COLO829 (cell line): ENCODE measurements around the gene UBE2Z.
"Not testable (repeated sequence)": the region's sequence is repeated elsewhere in the genome, so short reads cannot be mapped to it uniquely, and the experiment has no call there.

Source experiments
- DNase-seq: peaks from one replicate; pipeline ENCODE4 v3.0.0; 2012; ENCODE audit warnings: low spot score

Gene UBE2Z

DNA sequence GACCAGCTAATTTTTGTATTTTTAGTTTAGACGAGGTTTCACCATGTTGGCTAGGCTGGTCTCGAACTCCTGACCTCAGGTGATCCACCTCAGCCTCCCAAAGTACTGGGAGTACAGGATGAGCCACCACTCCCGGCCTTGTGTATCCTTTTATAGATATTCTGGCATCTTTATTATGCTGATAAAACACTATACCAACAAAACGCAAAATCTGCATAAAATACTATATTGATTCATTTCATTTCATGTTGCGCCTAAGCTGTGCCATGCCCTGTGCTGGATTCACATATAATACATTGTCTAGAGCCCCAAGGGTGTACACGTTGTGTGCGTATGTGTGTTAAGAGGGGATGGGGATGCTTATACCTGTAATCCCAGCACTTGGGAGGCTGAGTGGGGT is 3.8 kb upstream of the UBE2Z start:
- no peak for DNase-seq

DNA sequence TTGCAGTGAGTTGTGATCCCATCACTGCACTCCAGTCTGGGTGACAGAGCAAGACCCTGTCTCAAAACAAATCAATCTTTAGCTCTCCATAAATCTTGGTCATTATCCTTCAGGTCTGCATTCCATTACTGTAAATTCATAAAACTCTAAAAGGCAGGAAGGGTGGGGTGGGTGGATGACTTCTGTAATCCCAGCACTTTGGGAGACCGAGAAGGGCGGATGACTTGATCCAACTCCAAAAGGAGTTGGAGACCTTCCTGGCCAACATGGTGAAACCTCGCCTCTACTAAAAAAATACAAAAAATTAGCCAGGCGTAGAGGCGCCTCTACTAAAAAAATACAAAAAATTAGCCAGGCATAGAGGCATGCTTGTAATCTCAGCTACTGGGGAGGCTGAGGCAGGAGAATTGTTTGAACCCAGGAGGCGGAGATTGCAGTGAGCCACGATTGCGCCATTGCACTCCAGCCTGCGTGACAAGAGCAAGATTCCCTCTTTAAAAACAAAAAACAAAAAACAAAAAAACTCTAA is 2.2 kb upstream of the UBE2Z start:
- DNase-seq: no peak

DNA sequence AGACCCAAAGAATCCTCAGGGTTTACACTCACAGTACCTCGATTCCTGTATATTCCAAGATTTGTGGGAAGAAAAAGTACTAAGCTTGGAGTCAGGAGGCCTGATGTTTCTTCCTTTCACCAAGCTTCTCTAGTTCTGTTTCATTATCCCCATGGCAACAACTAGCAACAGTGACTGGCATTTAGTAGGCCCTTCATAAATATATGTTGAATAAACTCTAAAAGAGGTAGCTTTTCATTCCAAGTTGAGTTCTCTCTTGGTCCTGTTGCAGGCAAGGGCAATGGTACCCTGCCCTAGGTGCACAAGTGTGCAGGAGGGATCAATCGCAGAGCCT is 527 bp upstream of the UBE2Z start:
- DNase-seq: peak; percentile 63

GRCh38 chr17:48908853-48909394 is 717 bp downstream of the UBE2Z start:
- peak; percentile 88 for DNase-seq

DNA sequence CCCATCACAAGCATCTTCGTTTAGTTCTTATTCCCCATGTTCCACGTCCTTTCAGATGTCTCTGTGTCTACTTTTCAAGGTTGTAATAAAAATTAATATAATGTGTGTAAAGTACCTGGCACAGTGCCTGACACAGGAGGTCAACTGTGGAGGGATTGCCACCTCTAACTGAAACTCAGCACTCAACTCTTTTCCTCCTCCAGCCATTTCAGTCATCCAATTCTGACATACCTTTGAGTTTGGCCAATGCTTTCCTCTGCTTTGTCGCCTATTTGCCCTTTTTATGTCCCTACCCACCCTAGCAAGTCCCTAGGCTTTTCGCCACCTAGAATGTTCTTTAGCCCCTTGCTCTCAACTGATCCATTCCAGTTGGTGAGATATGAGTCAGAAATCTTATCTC is 1.6 kb downstream of the UBE2Z start:
- no peak for DNase-seq

GRCh38 chr17:48910370-48910769 is 2.2 kb downstream of the UBE2Z start:
- DNase-seq: peak; percentile 82

GRCh38 chr17:48912476-48912875 is 4.3 kb downstream of the UBE2Z start:
- DNase-seq: no peak

DNA sequence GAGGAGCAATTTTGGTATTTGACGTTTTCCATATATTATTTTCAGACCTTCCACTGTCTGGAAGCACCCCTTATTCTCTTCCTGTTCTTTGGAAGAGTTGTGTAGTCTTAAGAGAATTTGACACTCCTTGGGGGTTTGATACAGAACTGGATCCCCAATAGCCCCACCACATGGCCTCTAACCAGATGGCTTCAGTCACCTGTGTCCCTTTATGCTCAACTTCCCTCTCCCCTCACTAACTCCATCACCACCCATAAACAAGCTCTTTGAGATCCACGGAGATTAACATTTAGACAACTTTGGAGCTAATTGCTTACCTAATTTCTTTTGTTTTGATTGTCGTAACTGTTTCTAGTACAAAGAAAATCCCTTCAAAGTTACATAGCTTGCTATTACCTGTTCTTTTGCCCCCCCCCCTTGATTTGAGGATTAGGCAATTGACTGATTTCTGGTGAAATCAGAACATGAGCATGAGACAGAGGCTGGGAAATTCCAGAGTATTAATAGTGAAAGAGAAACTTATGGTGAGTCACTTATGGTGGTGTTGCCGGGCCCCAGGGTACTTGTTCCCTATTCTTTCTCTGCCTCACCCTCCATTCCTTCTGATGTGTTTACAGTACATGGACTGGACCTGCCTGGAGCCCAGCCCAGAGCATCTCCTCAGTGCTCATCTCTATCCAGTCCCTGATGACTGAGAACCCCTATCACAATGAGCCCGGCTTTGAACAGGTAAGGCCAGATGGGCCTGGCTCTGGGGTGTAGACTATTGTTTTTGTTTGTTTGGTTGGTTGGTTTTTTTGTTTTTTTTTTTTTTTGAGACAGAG is 7.5 kb downstream of the UBE2Z start:
- DNase-seq: no peak

DNA sequence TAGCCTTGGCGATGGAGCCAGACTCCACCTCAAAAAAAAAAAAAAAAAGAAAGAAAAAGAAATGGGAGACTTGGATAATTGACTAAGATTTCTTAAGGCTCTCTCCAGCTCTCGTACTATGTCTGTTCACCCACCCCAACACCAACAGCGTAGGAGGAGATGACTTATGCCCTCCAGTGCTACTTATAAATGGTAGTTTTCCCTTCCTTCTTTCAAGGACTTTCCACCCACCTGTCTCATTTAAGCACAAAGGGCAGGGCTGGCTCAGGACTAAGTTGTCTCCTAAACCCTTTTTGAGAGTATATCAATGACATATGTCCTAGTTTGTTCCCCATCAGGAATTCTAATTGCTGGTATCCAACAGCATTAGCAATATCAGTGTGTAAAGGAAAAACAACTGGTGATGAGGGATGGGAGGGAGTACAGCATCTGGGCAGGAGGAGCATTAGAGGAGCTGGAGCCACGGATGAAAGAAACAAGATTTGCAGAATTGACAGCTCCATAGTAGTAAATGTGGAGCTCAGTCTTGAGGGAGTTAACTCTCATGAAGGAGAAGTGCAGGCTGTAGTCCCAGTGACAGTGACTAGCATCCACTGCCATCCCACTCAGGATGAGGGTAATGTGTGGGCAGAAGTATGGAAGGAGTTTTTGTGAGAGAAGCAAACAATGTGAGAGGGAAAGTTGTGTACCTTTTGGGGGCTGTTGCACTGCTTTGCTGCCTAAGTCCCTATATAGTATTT is 17.2 kb downstream of the UBE2Z start:
- no peak for DNase-seq

GRCh38 chr17:48925991-48926342 is 17.8 kb downstream of the UBE2Z start:
- DNase-seq: no peak

- no peak for DNase-seq
These were observed 20.0 kb downstream of the UBE2Z start for GRCh38 chr17:48927978-48928745.

DNA sequence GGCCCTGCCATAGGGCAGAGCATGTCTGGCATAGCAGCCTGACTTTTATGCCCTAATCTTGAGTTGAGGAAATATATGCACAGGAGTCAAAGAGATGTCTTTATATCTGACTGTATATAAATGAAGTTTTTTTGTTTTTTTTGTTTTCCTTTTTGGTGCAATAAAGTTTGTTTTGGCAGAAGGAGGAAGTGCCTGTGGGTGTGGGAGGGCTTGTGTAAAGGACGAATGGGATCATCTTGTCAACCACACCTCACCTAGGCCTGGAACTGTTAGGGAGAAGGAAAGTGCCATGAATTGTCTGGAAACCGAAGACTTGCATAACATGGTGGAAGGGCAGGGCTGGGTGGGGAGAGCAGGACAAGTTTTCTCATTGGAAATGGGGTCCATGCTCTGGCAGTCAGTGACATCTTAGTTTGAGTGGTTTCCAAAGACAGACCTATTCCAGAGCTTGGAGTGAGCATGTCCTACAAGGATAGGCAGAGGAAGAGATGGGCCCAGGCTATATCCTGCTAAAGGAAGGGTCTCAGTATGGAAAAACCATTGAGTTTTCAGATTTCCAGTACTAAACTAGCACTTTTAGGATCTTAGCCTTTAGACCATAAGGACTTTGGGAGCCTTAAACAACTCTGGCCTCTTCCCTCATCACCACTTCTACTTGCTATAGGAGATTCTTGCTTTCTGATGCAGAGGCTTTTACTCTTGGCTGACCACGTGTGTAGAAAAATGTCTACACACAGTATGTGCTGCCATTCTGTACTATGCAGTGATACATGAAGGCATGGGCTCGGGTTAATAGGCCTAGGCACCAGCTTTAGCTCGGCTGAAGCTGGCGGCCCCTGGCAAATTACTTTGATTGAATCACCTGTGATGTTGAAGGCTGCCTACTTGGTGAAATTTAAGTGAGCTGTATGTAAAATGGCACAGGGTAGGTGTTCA is 20.9 kb downstream of the UBE2Z start:
- no peak for DNase-seq

DNA sequence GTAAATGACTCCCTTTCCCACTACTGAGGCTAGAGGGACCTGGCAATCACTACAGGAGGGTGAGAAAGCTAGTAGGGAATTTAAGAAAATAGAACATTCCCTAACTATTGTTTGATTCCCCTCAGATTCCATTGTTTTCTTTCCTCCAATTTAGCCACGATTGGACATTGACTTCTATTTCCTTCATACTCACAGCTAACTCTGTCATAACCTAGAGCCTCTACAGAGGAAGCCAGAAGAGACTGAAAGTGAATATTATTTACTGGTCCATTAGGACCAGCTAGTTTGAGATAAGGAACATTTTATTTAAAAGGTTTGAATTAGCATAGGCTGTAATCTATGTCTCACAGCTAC is 21.6 kb downstream of the UBE2Z start:
- DNase-seq: no peak

GRCh38 chr17:48930435-48930873 is 22.2 kb downstream of the UBE2Z start:
- no peak for DNase-seq

GRCh38 chr17:48933035-48933434 is 24.8 kb downstream of the UBE2Z start:
- DNase-seq: no peak

DNA sequence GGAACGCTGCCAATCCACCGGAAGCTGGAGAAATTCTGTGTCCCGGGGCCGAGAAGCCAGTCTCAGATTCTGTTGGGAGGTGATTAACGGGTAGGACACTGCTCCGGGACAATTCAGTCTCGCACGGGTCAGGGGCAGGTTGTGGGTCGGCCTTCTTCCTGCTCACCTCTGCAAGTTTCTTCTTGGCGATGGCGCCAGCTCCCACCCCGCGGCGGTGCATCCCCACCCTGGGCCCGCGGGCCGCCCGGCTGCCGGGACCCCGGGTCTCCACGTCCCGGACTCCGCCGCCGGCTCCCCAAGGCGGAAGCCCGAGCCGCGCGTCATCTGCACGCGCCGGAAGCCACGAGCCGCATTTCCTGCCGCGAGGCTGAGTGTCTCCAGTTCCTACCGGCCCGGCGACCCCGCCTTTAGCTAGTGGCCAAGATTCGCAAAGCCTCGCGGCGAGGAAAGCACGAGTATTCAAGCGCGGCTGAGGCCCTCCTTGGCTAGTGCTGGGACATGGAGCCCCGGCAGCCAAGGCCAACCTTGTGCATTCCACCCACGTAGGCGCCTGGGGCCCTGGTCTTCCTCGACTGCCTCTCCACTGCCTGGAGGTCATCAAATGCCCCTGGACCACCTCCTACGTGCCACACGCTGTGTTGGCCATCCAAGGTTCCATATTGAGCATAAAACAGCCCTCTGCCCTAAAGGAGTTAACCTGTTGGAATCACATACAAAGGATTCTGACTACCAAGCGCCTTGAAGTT is 36.5 kb downstream of the UBE2Z start, which contains the start of gene SNF8:
TSS of gene SNF8 (minus strand) at position 328 of the 746 bp plus-strand sequence. CDS start at position 220, 108 bp downstream.
- peak; percentile 97 for DNase-seq

GRCh38 chr17:48945261-48945651 is 37.0 kb downstream of the UBE2Z start:
- not testable (repeated sequence) for DNase-seq

DNA sequence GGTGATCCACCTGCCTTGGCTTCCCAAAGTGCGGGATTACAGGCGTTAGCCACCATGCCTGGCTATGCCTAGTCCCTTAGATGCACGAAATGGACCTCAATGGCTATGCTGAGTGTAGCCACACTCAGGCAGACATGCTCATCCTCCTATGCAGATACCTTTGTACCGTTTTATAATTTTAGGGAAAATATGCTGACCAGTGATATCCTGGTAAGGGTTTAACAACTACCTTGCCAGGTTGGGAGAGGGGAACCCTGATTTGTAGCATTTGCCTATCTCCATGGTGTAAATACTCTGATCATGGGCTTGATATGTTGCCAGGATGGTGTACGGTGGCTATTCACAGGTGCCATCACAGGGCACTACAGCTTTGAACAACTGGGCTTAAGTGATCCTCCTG is 43.4 kb downstream of the UBE2Z start:
- no peak for DNase-seq

DNA sequence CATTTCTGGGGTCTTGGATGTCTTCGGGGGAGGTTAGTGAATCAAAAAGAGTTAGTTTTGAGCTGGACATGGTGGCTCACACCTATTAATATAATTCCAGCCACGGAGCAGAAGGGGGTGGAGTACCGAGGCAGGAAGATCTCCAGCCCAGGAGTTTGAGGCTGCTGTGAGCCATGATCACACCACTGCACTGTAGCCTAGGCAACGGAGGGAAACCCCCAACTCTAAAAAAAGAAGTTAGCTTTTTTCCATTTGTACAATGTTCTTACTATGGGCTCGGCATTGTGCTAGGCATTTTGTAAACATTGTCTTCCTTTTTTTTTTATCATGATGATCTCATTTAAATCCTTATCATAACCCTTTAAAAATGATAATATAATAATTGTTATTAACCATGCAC is 44.7 kb downstream of the UBE2Z start:
- no peak for DNase-seq

- no peak for DNase-seq
These were observed 46.1 kb downstream of the UBE2Z start for GRCh38 chr17:48954300-48954755.
